WERI-Rb-1 (cell line): ENCODE data around the gene DLG3.

Source experiments
- DNase-seq: peaks from one replicate; pipeline ENCODE4 v3.0.0-alpha.2; 2020
- H3K27ac ChIP-seq: fragments of 250-450 bp; sonication (Bioruptor Pico); 2 replicates; pipeline ENCODE4 v1.5.1; 2020; ENCODE audit warnings: mild to moderate bottlenecking, moderate library complexity
- H3K27me3 ChIP-seq: fragments of 250-450 bp; sonication (Bioruptor Pico); 2 replicates; pipeline ENCODE4 v1.5.1; 2021; ENCODE audit warnings: mild to moderate bottlenecking, low read depth, moderate library complexity; ENCODE audit not compliant: insufficient read depth, severe bottlenecking
- H3K36me3 ChIP-seq: fragments of 250-450 bp; sonication (Bioruptor Pico); 2 replicates; pipeline ENCODE4 v1.5.1; 2020; ENCODE audit warnings: mild to moderate bottlenecking, moderate library complexity
- H3K4me3 ChIP-seq: 2 replicates; pipeline ENCODE4 v1.5.1; 2011; ENCODE audit warnings: low read depth, mild to moderate bottlenecking, control low read depth, low read length
- H3K9me3 ChIP-seq: fragments of 250-450 bp; sonication (Bioruptor Pico); 2 replicates; pipeline ENCODE4 v1.5.1; 2021; ENCODE audit warnings: mild to moderate bottlenecking, moderate library complexity; ENCODE audit not compliant: severe bottlenecking
- TF ChIP-seq, protein P1 (sequence below): IDR thresholded peaks from 2 replicates; pipeline ENCODE4 v1.5.1; 2011; ENCODE audit warnings: low read depth, mild to moderate bottlenecking, control low read depth, inconsistent platforms, low read length

DLG3 gene

DNA sequence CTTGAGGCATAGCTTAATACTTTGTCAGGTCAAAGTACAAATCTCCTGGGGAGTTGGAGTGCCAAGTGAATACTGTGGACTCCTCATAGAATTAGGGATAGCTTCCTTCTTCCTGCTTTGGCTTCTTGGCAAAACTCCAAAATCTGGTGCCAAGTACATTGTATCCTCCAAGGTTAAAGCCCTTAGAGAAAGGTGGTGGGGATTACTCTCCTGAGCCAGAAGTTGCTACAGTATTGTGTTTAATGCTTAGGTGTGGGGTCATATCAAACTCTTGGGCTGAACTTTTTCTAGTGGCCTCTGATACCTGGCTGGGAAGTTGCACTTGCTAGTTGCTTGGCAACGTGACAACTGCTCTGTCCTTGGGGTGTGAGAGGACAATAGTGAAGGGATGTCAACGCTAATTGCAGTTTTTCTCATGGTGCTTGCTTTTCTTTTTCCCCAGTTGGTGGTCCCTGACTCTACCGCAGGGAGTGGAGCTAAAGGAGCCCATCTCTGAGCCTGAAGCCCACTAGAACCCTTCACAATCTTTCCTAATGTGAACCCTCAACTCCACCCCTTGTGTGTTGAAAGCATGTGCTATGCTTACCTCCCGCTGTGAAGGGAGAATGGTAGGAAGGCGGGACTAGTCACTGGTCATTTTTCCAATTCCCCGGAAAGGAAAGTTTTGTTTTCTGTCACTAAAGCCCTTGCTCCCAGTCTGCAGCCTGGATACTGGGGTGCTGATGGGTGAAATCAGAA is 35.5 kb downstream of the DLG3 start:
- Histone ChIP-seq H3K9me3 (no peaks in the 10 kb centered on the region), H3K36me3 (no peaks in the 10 kb centered on the region), H3K4me3 (no peak overlapping the region), H3K27ac (no peak overlapping the region), H3K27me3 (peaks cover 7% of the 10 kb centered on the region)
- no peak for DNase-seq
- TF ChIP-seq, protein P1, sequence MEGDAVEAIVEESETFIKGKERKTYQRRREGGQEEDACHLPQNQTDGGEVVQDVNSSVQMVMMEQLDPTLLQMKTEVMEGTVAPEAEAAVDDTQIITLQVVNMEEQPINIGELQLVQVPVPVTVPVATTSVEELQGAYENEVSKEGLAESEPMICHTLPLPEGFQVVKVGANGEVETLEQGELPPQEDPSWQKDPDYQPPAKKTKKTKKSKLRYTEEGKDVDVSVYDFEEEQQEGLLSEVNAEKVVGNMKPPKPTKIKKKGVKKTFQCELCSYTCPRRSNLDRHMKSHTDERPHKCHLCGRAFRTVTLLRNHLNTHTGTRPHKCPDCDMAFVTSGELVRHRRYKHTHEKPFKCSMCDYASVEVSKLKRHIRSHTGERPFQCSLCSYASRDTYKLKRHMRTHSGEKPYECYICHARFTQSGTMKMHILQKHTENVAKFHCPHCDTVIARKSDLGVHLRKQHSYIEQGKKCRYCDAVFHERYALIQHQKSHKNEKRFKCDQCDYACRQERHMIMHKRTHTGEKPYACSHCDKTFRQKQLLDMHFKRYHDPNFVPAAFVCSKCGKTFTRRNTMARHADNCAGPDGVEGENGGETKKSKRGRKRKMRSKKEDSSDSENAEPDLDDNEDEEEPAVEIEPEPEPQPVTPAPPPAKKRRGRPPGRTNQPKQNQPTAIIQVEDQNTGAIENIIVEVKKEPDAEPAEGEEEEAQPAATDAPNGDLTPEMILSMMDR: no peak

DNA sequence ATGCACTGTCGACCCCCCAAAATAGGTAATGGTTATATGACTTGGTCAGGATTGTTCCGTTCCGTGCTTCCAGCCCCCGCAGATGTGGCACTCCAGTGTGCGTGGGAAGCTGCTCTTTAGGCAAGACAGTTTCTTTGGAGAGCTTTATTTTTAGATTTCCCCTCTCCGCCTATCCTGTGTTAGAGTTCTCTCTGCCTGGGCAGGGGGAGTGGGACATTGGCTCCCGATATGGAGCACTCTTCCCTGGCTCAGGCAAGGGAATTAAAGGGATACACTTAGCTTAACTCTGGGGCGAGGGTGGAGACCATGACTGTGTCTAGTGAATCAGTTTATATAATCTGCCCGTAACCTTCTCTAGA is 36.0 kb downstream of the DLG3 start:
- Histone ChIP-seq H3K4me3 (no peak overlapping the region), H3K27me3 (peaks cover 7% of the 10 kb centered on the region), H3K36me3 (no peaks in the 10 kb centered on the region), H3K27ac (no peak overlapping the region), H3K9me3 (no peaks in the 10 kb centered on the region)
- TF ChIP-seq, protein P1: no peak
- peak; percentile 39 for DNase-seq

DNA sequence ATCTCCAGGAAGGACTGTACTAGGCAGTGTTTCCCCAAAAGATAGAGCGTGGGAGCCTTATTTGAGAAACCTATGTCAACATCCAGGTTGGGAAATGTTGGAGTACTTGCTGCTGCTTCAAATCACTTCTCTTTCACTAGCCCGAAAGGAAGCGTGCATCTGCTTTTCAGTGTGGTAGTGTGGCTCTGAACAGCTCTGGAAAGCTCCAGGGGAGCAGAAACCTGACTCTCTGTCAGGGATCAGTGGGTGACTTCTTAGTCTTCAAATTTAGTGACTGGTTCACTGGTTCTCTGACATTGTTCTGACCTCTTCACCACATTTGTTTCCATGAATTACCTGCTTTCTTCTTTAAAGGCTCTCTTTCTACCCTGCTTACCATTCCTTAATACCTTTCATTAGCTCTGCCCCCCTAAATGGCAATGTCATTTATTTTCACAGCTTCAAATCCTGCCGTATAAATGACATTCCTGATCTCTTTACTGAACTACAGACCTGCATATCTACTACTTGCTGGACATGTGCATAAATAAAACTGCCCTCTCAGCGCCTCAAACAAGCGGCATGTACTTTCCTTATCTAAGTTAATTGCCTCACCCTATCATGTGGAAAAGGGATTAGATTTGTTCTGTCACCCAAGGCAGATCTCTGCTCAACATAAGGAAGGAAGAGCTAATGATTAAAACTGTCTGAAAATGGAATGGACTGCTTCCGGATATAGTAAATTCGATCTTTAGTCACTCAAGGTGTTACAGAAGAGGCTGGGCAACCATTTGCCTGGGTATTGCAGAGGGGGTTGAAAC is 37.0 kb downstream of the DLG3 start:
- H3K27ac ChIP-seq: peak overlapping the region; percentile 16
- TF ChIP-seq, protein P1: no peak
- no peaks in the 10 kb centered on the region for H3K9me3 ChIP-seq

DNA sequence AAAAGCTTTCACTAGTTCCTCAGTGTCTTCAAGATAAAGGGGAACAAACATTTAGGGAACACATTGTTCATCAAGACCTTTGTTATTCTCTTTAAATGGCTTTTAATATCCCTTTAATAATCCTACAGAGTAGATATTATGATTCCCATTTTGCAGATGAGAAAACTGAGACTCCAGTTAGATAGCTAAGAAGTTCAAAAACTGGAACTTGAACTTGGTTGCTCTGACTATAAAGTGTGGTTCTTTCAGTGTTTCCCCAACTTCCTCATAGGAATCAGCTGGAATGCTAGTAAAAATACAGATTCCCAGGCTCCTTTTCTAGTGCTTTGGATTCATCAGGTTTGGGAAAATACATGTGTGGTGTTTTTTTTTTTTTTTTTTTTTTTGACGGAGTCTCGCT is 37.7 kb downstream of the DLG3 start:
- Histone ChIP-seq H3K27me3 (peaks cover 7% of the 10 kb centered on the region), H3K27ac (no peak overlapping the region), H3K36me3 (0 out of 2 replicates have a peak, but pooled peaks cover 3% of the 10 kb centered on the region), H3K4me3 (no peak overlapping the region), H3K9me3 (no peaks in the 10 kb centered on the region)
- no peak for DNase-seq
- TF ChIP-seq, protein P1: no peak

More for the DNA sequence above, 37.0 kb downstream of the DLG3 start:
- H3K36me3 ChIP-seq: 0 out of 2 replicates have a peak, but pooled peaks cover 3% of the 10 kb centered on the region
- no peak overlapping the region for H3K4me3 ChIP-seq
- peaks cover 7% of the 10 kb centered on the region for H3K27me3 ChIP-seq
- DNase-seq: peak; percentile 33

DNA sequence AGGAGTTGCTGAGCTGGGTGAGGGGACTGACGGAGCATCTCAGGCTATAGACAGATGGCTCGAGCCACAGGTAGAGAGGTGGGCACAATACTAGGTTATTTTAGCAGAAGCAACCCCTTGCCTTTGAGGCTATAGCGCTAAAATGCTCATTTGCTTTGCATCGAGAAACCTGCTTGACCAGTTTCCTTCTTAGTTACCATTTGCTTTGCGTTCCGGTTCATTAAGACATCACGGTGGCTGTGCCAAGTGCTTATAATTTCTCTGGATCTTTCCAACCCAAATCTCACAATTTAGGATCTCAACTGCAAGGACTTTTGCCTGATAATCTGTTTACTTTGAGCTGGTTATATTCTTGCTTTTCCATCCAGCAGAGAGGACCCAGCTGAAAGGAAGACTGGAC is 40.8 kb downstream of the DLG3 start:
- no peak overlapping the region for H3K4me3 ChIP-seq
- H3K27me3 ChIP-seq: peaks cover 6% of the 10 kb centered on the region
- no peaks in the 10 kb centered on the region for H3K9me3 ChIP-seq
- DNase-seq: no peak
- no peak overlapping the region for H3K27ac ChIP-seq
- TF ChIP-seq, protein P1: no peak
- H3K36me3 ChIP-seq: 0 out of 2 replicates have a peak, but pooled peaks cover 3% of the 10 kb centered on the region
